SK-N-MC (cell line): Measurements from ENCODE around the gene PNPLA5.

ENCODE experiments used
- DNase-seq: peaks from one replicate; pipeline ENCODE4 v3.0.0-alpha.2; 2011; ENCODE audit warnings: low read depth, low spot score
- H3K27ac ChIP-seq: fragments of 200-600 bp; sonication (generic); 2 replicates; pipeline ENCODE4 v1.5.1; 2016; ENCODE audit warnings: mixed run types
- H3K36me3 ChIP-seq: fragments of 200-600 bp; sonication (generic); 2 replicates; pipeline ENCODE4 v1.6.1; 2017; ENCODE audit warnings: antibody characterized with exemption, low read length, mixed read lengths; ENCODE audit not compliant: insufficient read depth
- H3K4me3 ChIP-seq: fragments of 200-600 bp; sonication (generic); 2 replicates; pipeline ENCODE4 v1.5.1; 2016
- H3K9ac ChIP-seq: fragments of 200-600 bp; sonication (generic); 2 replicates; pipeline ENCODE4 v1.8.0; 2017; ENCODE audit warnings: mixed run types, mixed read lengths; ENCODE audit not compliant: insufficient read length
- H3K9me3 ChIP-seq: fragments of 200-600 bp; sonication (generic); 2 replicates; pipeline ENCODE4 v1.6.1; 2017; ENCODE audit warnings: low read depth, mild to moderate bottlenecking, antibody characterized with exemption, low read length, moderate library complexity, mixed read lengths
- EZH2 ChIP-seq: fragments of 200-600 bp; sonication (generic); IDR thresholded peaks from one replicate; pipeline ENCODE4 v1.6.1; 2017; ENCODE audit warnings: antibody characterized with exemption
- FOXP2 ChIP-seq: optimal IDR thresholded peaks from 2 replicates; pipeline ENCODE3; 2011; ENCODE audit warnings: mild to moderate bottlenecking, moderate library complexity; ENCODE audit not compliant: insufficient read depth; ENCODE audit errors: extremely low read length, control extremely low read depth
- POLR2AphosphoS5 ChIP-seq: IDR thresholded peaks from 2 replicates; pipeline ENCODE4 v1.6.1; 2012; ENCODE audit warnings: mild to moderate bottlenecking, low read depth, low read length, borderline replicate concordance

PNPLA5 gene

GRCh38 chr22:43923631-43924464 is 32.0 kb upstream of the PNPLA5 start, which contains the start of gene PNPLA3:
TSS of gene PNPLA3 (plus strand) at chr22:43923805. CDS start at chr22:43923912, 107 bp downstream.
- Histone ChIP-seq H3K9me3 (no peaks in the 10 kb centered on the region), H3K9ac (peak within 1 kb of the TSS; percentile 71), H3K27ac (no peak within 1 kb of the TSS), H3K36me3 (no peaks in the 10 kb centered on the region), H3K4me3 (peak within 1 kb of the TSS; percentile 89)
- TF ChIP-seq POLR2AphosphoS5 (peak; percentile 65; the same call in 1 of the 2 replicates), EZH2 (no peak), FOXP2 (no peak)
- no peak for DNase-seq

- H3K27ac ChIP-seq: no peak overlapping the region
- H3K9me3 ChIP-seq: no peaks in the 10 kb centered on the region
- TF ChIP-seq POLR2AphosphoS5 (no peak), EZH2 (no peak), FOXP2 (no peak)
- DNase-seq: no peak
- H3K9ac ChIP-seq: peak overlapping the region; percentile 63
- no peaks in the 10 kb centered on the region for H3K36me3 ChIP-seq
- H3K4me3 ChIP-seq: peak overlapping the region; percentile 79
Measured at GRCh38 chr22:43923191-43923590, 31.4 kb upstream of the PNPLA5 start.

- Histone ChIP-seq H3K27ac (no peak overlapping the region), H3K9me3 (no peaks in the 10 kb centered on the region), H3K4me3 (no peak overlapping the region), H3K9ac (no peak overlapping the region), H3K36me3 (no peaks in the 10 kb centered on the region)
- DNase-seq: no peak
- TF ChIP-seq FOXP2 (no peak), POLR2AphosphoS5 (no peak), EZH2 (no peak)
Measured at GRCh38 chr22:43922123-43922522, 30.3 kb upstream of the PNPLA5 start.

- no peaks in the 10 kb centered on the region for H3K36me3 ChIP-seq
- H3K9ac ChIP-seq: no peak overlapping the region
- DNase-seq: no peak
- no peaks in the 10 kb centered on the region for H3K9me3 ChIP-seq
- TF ChIP-seq EZH2 (no peak), POLR2AphosphoS5 (no peak), FOXP2 (no peak)
- H3K27ac ChIP-seq: no peak overlapping the region
- no peak overlapping the region for H3K4me3 ChIP-seq
Measured at GRCh38 chr22:43921370-43921769, 29.6 kb upstream of the PNPLA5 start.

GRCh38 chr22:43919106-43919973 is 27.5 kb upstream of the PNPLA5 start:
- no peak overlapping the region for H3K9ac ChIP-seq
- H3K36me3 ChIP-seq: no peaks in the 10 kb centered on the region
- no peaks in the 10 kb centered on the region for H3K9me3 ChIP-seq
- H3K4me3 ChIP-seq: no peak overlapping the region
- DNase-seq: no peak
- TF ChIP-seq POLR2AphosphoS5 (no peak), FOXP2 (no peak), EZH2 (no peak)
- H3K27ac ChIP-seq: no peak overlapping the region

- TF ChIP-seq EZH2 (no peak), POLR2AphosphoS5 (no peak), FOXP2 (no peak)
- Histone ChIP-seq H3K4me3 (no peak overlapping the region), H3K36me3 (no peaks in the 10 kb centered on the region), H3K9ac (no peak overlapping the region), H3K9me3 (no peaks in the 10 kb centered on the region), H3K27ac (no peak overlapping the region)
- DNase-seq: no peak
Measured at GRCh38 chr22:43917521-43917920, 25.7 kb upstream of the PNPLA5 start.

- H3K9me3 ChIP-seq: no peaks in the 10 kb centered on the region
- DNase-seq: no peak
- no peak overlapping the region for H3K9ac ChIP-seq
- no peak overlapping the region for H3K27ac ChIP-seq
- TF ChIP-seq EZH2 (no peak), POLR2AphosphoS5 (no peak), FOXP2 (no peak)
- H3K4me3 ChIP-seq: no peak overlapping the region
- H3K36me3 ChIP-seq: no peaks in the 10 kb centered on the region
Measured at GRCh38 chr22:43911351-43911750, 19.5 kb upstream of the PNPLA5 start.

- H3K9ac ChIP-seq: no peak overlapping the region
- H3K27ac ChIP-seq: no peak overlapping the region
- no peak overlapping the region for H3K4me3 ChIP-seq
- no peaks in the 10 kb centered on the region for H3K9me3 ChIP-seq
- H3K36me3 ChIP-seq: no peaks in the 10 kb centered on the region
- TF ChIP-seq FOXP2 (no peak), EZH2 (no peak), POLR2AphosphoS5 (no peak)
- no peak for DNase-seq
Measured at GRCh38 chr22:43910178-43910695, 18.4 kb upstream of the PNPLA5 start.
